Gastrocnemius medialis (tissue), 4 donors: ENCODE results near the gene BORA. TPM values are rescaled to one million over a fixed set of nuclear protein-coding genes. Genes with fewer than 3 reads are reported as not detected.
"Not testable (repeated sequence)": the region's sequence is repeated elsewhere in the genome, so short reads cannot be mapped to it uniquely, and the experiment has no call there.

Experiments
- ATAC-seq, 2 donors: fragments of 150-250 bp; one replicate each; pipeline ENCODE4 v1.9.1; 2016
- DNase-seq, 2 donors: peaks; one replicate each; pipeline ENCODE4 v3.0.0-alpha.2; 2019
- H3K27ac ChIP-seq, 4 donors: fragments of 200-600 bp; sonication (generic); 1 replicate in 1 of 4; 2 replicates in 3 of 4; pipeline ENCODE4 v1.5.1; 2016 to 2018; ENCODE audit warnings: mild to moderate bottlenecking in 2 of 4, moderate library complexity in 1 of 4
- H3K27me3 ChIP-seq, 3 donors: fragments of 200-600 bp; sonication (generic) in 2 of 3; 1 replicate in 1 of 3; 2 replicates in 2 of 3; pipeline versions ENCODE4 v1.5.1 to v1.6.0; 2016 to 2019; ENCODE audit warnings: mild to moderate bottlenecking in 1 of 3, moderate library complexity in 1 of 3
- H3K36me3 ChIP-seq, 2 donors: fragments of 200-600 bp; sonication (generic) in 1 of 2; one replicate each; pipeline ENCODE4 v1.5.1; 2017 to 2018
- H3K4me1 ChIP-seq, 2 donors: fragments of 200-600 bp; sonication (generic) in 1 of 2; one replicate each; pipeline ENCODE4 v1.5.1; 2016 to 2017; ENCODE audit warnings: mild to moderate bottlenecking in 2 of 2
- H3K4me3 ChIP-seq, 4 donors: fragments of 200-600 bp; sonication (generic) in 3 of 4; 1 replicate in 1 of 4; 2 replicates in 3 of 4; pipeline ENCODE4 v1.5.1; 2016 to 2019; ENCODE audit warnings: mild to moderate bottlenecking in 2 of 4
- H3K9me3 ChIP-seq, 3 donors: fragments of 200-600 bp; sonication (generic) in 2 of 3; 1 replicate in 1 of 3; 2 replicates in 2 of 3; pipeline ENCODE4 v1.5.1; 2016 to 2019
- CTCF ChIP-seq, 5 experiments: fragments of 450-650 bp in 3 of 5; fragments of 200-600 bp in 2 of 5; sonication (generic) in 2 of 5; IDR thresholded peaks in 4 of 5; conservative IDR thresholded peaks in 1 of 5; 1 replicate in 4 of 5; 2 replicates in 1 of 5; pipeline ENCODE4 v1.5.1; 2016 to 2019; ENCODE audit warnings: antibody characterized with exemption in 5 of 5, mild to moderate bottlenecking in 3 of 5, moderate library complexity in 3 of 5
- POLR2A ChIP-seq, 2 donors: fragments of 450-650 bp; IDR thresholded peaks; one replicate each; pipeline ENCODE4 v1.6.1; 2017; ENCODE audit warnings: antibody characterized with exemption in 2 of 2, mild to moderate bottlenecking in 2 of 2, moderate library complexity in 2 of 2
- in situ Hi-C, 4 donors: fragments of 200-750 bp; cut with MboI; loops; one replicate each; pipeline versions ENCODE4 v1.15.0 to v1.8.0; 2017; ENCODE audit warnings: low sequenced_read_pairs in 4 of 4
- intact Hi-C: fragments of 100-400 bp; cut with DNase I; formaldehyde crosslinking; loops from one replicate; pipeline ENCODE4 v1.15.1; 2023; ENCODE audit warnings: low total_unique reads
- total RNA-seq, 4 donors: library from RNA; depleted of rRNA; stranded (reverse); fragments of >200 nt; gene quantifications; one replicate each; pipeline versions ENCODE4 v1.1.0 to v1.2.3, GENCODE V29; 2016

Gene BORA
- total RNA-seq, 4 donors from 2014 or later: 0.97 to 4.0 (median 1.4) TPM

- no peak for TF ChIP-seq POLR2A (IDR thresholded peaks at IDR 0.05)
- H3K36me3 ChIP-seq: peaks cover 0 to 19% of the 10 kb centered on the region in 2 donors
These were observed 55.0 kb downstream of the BORA start for GRCh38 chr13:72782717-72783116.

GRCh38 chr13:72784679-72785078 lies 57.0 kb downstream of the BORA start:
- not testable (repeated sequence) for DNase-seq, H3K4me3 ChIP-seq, H3K27me3 ChIP-seq, H3K9me3 ChIP-seq, H3K27ac ChIP-seq, ATAC-seq
- intact Hi-C loops: loop anchor here (10.0 kb wide), 1 partner anchor 270 kb away; the partner anchor contains the start of gene KLF5
- Histone ChIP-seq H3K36me3 (peaks cover 0 to 12% of the 10 kb centered on the region in 2 donors), H3K4me1 (peaks cover 20 to 26% of the 10 kb centered on the region in 2 donors)
- in situ Hi-C loops: loop anchor here in 1 of 4 donors (5.0 kb wide), 1 partner anchor 57 kb away; the partner anchor contains the start of genes BORA and MZT1

More at GRCh38 chr13:72782717-72783116, 55.0 kb downstream of the BORA start:
- in situ Hi-C loops (loop anchor here in 1 of 4 donors (5.0 kb wide), 1 partner anchor 55 kb away; the partner anchor contains the start of genes BORA and MZT1), intact Hi-C loops (loop anchor here (1.0 to 10.0 kb wide), 2 partner anchors 55 to 272 kb away; partner anchors contain the start of genes BORA, KLF5 and MZT1)
- H3K27ac ChIP-seq: peak overlapping the region; percentile 86 to 91 (median 88)
- H3K9me3 ChIP-seq: no peaks in the 10 kb centered on the region
- ATAC-seq (no peak), DNase-seq (no peak)
- H3K4me3 ChIP-seq: peak overlapping the region; percentile 76 to 89 (median 86)
- no peaks in the 10 kb centered on the region for H3K27me3 ChIP-seq
- peaks cover 26 to 27% of the 10 kb centered on the region in 2 donors for H3K4me1 ChIP-seq

GRCh38 chr13:72788831-72789230 lies 61.1 kb downstream of the BORA start:
- H3K9me3 ChIP-seq: no peaks in the 10 kb centered on the region
- TF ChIP-seq POLR2A (IDR thresholded peaks at IDR 0.05) (no peak), CTCF (IDR thresholded peaks at IDR 0.05 in 4 of 5, conservative IDR thresholded peaks at IDR 0.05 in 1 of 5) (no peak)
- no peak overlapping the region for H3K4me3 ChIP-seq
- peaks cover 3 to 28% of the 10 kb centered on the region in 2 donors for H3K36me3 ChIP-seq
- H3K27me3 ChIP-seq: no peaks in the 10 kb centered on the region
- H3K4me1 ChIP-seq: no peaks in the 10 kb centered on the region
- no peak for DNase-seq
- H3K27ac ChIP-seq: no peak overlapping the region
- intact Hi-C loops (loop anchor here (10.0 kb wide), 1 partner anchor 266 kb away; the partner anchor contains the start of gene KLF5), in situ Hi-C loops (no loop called here)
- ATAC-seq: no peak

GRCh38 chr13:72792640-72793039 lies 64.9 kb downstream of the BORA start:
- ATAC-seq (no peak), DNase-seq (no peak)
- H3K9me3 ChIP-seq: no peaks in the 10 kb centered on the region
- no peaks in the 10 kb centered on the region for H3K27me3 ChIP-seq
- H3K27ac ChIP-seq: no peak overlapping the region
- TF ChIP-seq CTCF (IDR thresholded peaks at IDR 0.05 in 4 of 5, conservative IDR thresholded peaks at IDR 0.05 in 1 of 5) (no peak), POLR2A (IDR thresholded peaks at IDR 0.05) (no peak)
- in situ Hi-C loops: no loop called here
- H3K4me1 ChIP-seq: no peaks in the 10 kb centered on the region
- H3K36me3 ChIP-seq: peaks cover 3 to 36% of the 10 kb centered on the region in 2 donors
- intact Hi-C loops: no loop called here
- no peak overlapping the region for H3K4me3 ChIP-seq

GRCh38 chr13:72798817-72799216 lies 71.1 kb downstream of the BORA start:
- Histone ChIP-seq H3K27me3 (no peaks in the 10 kb centered on the region), H3K36me3 (peaks cover 0 to 42% of the 10 kb centered on the region in 2 donors), H3K4me3 (no peak overlapping the region), H3K27ac (no peak overlapping the region), H3K9me3 (no peaks in the 10 kb centered on the region), H3K4me1 (no peaks in the 10 kb centered on the region)
- no peak for ATAC-seq
- TF ChIP-seq CTCF (IDR thresholded peaks at IDR 0.05 in 4 of 5, conservative IDR thresholded peaks at IDR 0.05 in 1 of 5): no peak
- intact Hi-C loops: no loop called here
- in situ Hi-C loops: no loop called here
- no peak for DNase-seq
